Pancreas (tissue), 10 donors: ENCODE measurements around the gene LRRC46. TPM values are rescaled to one million over a fixed set of nuclear protein-coding genes. Genes with fewer than 3 reads are reported as not detected.

Source experiments
- ATAC-seq, 4 donors: fragments of 200-7000 bp; cut with Tn5 transposase; one replicate each; pipeline versions ENCODE4 v1.8.0 to v1.9.1; 2020; ENCODE audit warnings: mild to moderate bottlenecking in 4 of 4, moderate library complexity in 4 of 4
- DNase-seq, 6 donors: peaks; one replicate each; pipeline ENCODE4 v3.0.0-alpha.2; 2020
- FAIRE-seq: peaks from 2 replicates; lab custom pipeline; 2012; peaks lifted over from hg19 to GRCh38; lab: Jason Lieb, UNC
- H3K27ac ChIP-seq, 4 donors: fragments of 200-600 bp; sonication (generic); 1 replicate in 3 of 4; 2 replicates in 1 of 4; pipeline versions ENCODE4 v1.5.0 to v1.8.0; 2020
- H3K27me3 ChIP-seq, 4 donors: fragments of 200-600 bp; one replicate each; pipeline ENCODE4 v1.8.0; 2021
- H3K36me3 ChIP-seq, 3 donors: fragments of 200-600 bp; sonication (generic) in 1 of 3; one replicate each; pipeline versions ENCODE4 v1.5.0 to v1.8.0; 2020 to 2021
- H3K4me1 ChIP-seq, 3 donors: fragments of 200-600 bp; one replicate each; pipeline ENCODE4 v1.8.0; 2021
- H3K4me3 ChIP-seq, 4 donors: fragments of 200-600 bp; sonication (generic) in 2 of 4; one replicate each; pipeline versions ENCODE4 v1.5.0 to v1.8.0; 2020 to 2021
- H3K9me3 ChIP-seq, 4 donors: fragments of 200-600 bp; one replicate each; pipeline ENCODE4 v1.8.0; 2021
- WGBS, 2 donors: extraction: QIAGEN DNeasy Blood & Tissue Kit; methylation state at CpG; one replicate each; pipeline ENCODE4 v1.1.7; 2013; 5-methylcytosine and 5-hydroxymethylcytosine counted together
- intact Hi-C, 3 donors: fragments of 100-400 bp; cut with DNase I; formaldehyde crosslinking; loops; one replicate each; pipeline versions ENCODE4 v1.11.1 to v1.14.2; 2022
- polyA plus RNA-seq, 2 donors: library from polyadenylated mRNA; stranded (reverse); fragments of 200-250 nt; gene quantifications; one replicate each; pipeline ENCODE4 v1.2.3, GENCODE V29; 2013
- total RNA-seq, 6 donors: library from RNA; stranded (reverse); fragmentation: NEBNext Ultra II Directional in 4 of 6; extraction: Animal tissue kit (Norgen Biotek cat#: 25700) in 4 of 6; gene quantifications; one replicate each; pipeline versions ENCODE4 v1.2.1 to v1.2.4, GENCODE V29; 2021 to 2023
- TF ChIP-seq, protein P1 (sequence below), 4 donors: fragments of 200-600 bp; sonication (generic) in 3 of 4; IDR thresholded peaks; one replicate each; pipeline versions ENCODE4 v1.5.0 to v1.8.0; 2021; ENCODE audit warnings: antibody characterized with exemption in 4 of 4
- donor health status: healthy with polysubstance abuse.
- donor health status: DM: no; HTN: no; CAD: no; lungs with moderate emphysema.
- donor health status: DM: no; HTN: no; CAD: no.
- donor health status: control.
- donor health status: control.
- donor health status: Bipolar disorder and iron deficiency.
- donor health status: DM: yes; HTN: yes; CAD: no.
- donor health status: DM: no; HTN: no; CAD: no.
- donor health status: DM: no; HTN: no; CAD: no.
- donor health status: DM: yes; HTN: yes; CAD: no.

The LRRC46 gene
- total and polyA plus RNA-seq, 8 donors = 0.14 to 1.8 (median 0.47) TPM

DNA sequence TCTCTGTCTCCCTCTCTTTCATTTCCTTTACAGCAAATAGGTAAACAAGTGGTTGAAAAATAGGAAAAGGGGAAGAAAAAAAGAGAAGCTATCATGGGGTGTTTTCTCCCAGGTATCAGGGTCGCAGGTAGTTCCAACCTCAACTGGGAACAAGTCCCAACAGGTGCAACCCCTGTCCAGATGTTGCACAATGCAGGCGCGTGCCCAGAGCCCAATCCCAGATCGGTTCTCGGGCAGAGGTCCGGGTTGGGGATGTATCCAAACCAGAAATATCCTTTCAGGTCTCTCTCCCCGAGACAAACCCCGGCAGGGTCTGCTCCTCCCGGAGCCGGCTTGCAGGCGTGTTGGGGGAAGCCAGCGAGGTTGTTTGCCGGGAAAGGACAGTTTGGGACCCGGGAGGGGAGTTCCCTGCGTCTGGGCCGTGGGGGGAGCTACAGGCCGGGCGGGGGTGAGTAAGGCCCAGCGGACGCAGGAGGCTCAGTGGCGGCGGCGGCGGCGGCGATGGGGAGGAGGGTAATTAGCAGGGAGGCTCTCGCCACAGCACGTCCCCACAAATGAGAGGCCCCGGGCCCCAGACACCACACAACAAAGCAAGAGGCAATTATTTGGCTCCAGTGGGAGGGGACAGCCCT, 40.7 kb downstream of the LRRC46 start:
- no peaks in the 10 kb centered on the region for H3K9me3 ChIP-seq
- intact Hi-C loops = no loop called here
- WGBS, 2 donors = 25 to 32% methylated on average over 23 to 29 of the region's 29 CpGs
- TF ChIP-seq, protein P1, sequence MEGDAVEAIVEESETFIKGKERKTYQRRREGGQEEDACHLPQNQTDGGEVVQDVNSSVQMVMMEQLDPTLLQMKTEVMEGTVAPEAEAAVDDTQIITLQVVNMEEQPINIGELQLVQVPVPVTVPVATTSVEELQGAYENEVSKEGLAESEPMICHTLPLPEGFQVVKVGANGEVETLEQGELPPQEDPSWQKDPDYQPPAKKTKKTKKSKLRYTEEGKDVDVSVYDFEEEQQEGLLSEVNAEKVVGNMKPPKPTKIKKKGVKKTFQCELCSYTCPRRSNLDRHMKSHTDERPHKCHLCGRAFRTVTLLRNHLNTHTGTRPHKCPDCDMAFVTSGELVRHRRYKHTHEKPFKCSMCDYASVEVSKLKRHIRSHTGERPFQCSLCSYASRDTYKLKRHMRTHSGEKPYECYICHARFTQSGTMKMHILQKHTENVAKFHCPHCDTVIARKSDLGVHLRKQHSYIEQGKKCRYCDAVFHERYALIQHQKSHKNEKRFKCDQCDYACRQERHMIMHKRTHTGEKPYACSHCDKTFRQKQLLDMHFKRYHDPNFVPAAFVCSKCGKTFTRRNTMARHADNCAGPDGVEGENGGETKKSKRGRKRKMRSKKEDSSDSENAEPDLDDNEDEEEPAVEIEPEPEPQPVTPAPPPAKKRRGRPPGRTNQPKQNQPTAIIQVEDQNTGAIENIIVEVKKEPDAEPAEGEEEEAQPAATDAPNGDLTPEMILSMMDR (IDR thresholded peaks at IDR 0.05) = no peak
- H3K36me3 ChIP-seq = no peaks in the 10 kb centered on the region
- ATAC-seq = peak in 1 of 4 donors; percentile 62
- no peaks in the 10 kb centered on the region for H3K4me1 ChIP-seq
- DNase-seq = no peak
- peaks cover 0 to 5% (median 0%) of the 10 kb centered on the region in 4 donors for H3K27me3 ChIP-seq
- no peak overlapping the region for H3K4me3 ChIP-seq
- no peak for FAIRE-seq
- no peak overlapping the region for H3K27ac ChIP-seq

DNA sequence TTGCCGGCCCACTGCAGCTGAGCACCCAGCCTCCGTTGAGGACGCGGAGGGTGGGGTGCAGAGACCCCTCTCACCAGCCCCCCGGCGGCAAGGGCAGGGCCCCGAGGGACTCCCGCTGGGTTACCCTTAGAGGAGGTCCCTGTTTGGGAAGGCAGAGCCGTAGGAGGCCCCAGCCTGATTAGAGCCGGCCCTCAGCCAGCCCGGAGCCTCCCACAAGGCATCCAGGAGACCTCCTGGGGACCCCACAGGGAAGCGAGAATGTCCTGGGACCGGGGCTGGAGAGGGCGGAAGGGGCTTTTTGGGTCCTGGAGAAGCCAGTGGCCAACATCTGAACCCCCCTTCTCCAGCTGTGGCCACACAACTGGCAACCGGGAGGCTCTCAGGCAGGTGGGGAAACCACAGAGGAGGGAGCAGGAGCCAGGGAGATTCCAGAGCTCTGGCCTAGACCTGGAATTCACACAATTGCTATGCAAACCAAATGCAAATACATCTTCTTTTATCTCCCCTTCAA, 41.2 kb downstream of the LRRC46 start:
- peak in 1 of 4 donors; percentile 81 for ATAC-seq
- no peaks in the 10 kb centered on the region for H3K4me1 ChIP-seq
- H3K9me3 ChIP-seq = no peaks in the 10 kb centered on the region
- whole genome bisulfite sequencing, 2 donors = 31 to 35% methylated on average over 15 of the region's 15 CpGs
- H3K27me3 ChIP-seq = peaks cover 0 to 5% (median 0%) of the 10 kb centered on the region in 4 donors
- H3K27ac ChIP-seq = no peak overlapping the region
- no peak for FAIRE-seq
- DNase-seq = no peak
- TF ChIP-seq, protein P1 (IDR thresholded peaks at IDR 0.05) = no peak
- H3K36me3 ChIP-seq = no peaks in the 10 kb centered on the region
- no peak overlapping the region for H3K4me3 ChIP-seq
- intact Hi-C loops = no loop called here

DNA sequence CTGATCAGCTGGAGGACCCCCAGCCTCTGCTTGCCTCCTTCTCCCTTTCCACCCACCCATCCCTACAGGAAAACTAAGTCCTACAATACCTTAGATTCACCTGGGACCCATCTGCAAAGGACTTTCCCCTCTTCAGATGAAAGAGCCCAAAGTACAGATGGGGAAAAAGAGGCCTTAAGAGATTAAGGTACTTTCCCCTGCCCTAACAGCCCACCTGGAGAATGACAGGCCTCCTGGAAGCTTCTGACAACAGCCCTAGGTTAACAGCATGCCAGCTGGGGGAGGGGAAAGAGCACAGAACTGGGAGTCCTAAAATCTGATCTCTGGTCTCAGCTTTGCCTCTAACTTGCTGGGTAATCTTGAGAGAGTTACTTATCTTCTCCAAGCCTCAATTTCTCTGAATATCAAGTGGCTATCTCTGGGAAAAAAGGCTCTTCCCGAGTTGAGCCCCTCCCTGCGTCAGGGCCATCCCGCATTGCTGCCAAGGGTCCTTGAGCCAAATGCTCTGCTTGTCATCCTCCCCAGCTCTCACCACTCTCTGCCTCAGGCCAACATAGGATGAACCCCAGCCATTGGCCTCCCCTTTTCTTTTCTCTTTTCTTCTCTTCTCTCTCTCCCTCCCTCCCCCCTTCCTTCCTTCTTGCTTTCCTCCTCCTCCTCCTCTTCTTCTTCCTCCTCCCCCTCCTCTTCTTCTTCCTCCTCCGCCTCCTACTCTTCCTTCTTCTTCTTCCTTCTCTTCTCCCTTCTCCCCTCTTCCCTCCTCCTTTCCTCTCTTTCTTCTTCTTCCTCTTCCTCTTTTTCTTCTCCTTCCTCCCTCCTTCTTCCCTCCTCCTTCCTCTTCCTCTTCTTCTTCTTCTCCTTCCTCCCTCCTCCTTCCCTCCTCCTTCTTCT, 42.0 kb downstream of the LRRC46 start:
- intact Hi-C loops = no loop called here

DNA sequence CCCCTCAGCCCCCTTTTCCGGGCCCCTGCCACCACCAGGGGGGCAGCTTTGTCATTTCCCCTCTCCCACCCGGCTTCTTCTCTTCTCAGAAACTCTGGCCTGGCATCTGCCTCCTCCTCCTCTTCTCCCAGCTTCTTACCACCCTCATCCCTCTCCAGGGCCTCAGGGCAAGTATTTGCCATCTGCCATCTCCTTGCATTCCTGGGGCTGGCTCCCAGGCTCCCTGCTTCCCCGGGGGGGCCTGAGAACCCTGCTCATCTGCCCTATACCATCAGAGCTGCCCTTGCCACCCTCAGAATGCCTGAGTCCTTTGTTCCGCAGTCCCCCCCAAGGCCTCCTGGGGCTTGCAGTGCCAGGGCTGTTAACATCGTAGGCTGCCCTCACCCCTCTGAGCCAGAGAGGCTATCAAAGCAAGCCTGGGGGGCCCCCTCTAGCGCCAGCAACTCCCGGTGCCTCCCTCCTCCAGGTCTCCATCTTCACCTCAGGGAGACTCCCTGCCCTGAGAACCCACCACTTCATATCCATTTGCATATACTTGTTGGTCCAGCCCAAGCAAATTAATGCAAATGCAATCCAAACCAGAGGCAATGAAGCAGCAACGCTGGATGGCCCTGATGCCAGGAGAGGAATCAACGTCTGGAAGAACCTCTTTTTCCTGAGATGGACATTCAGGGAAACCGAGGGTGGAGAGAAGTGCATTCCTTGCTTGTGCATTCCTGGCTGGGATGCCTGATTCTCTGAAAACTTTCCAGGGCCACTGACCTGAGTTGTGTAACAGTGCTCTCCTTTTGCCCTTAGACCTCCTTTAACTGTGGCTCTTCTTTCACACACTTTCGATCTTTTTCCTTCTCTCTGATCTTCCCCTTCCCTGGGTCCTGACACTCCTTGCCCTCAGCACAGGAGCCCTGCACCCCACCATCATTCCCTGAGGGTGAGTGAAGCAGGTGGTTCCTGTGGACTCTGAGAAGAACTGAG, 43.8 kb downstream of the LRRC46 start:
- intact Hi-C loops = no loop called here
- TF ChIP-seq, protein P1 (IDR thresholded peaks at IDR 0.05) = no peak
- Histone ChIP-seq H3K4me1 (no peaks in the 10 kb centered on the region), H3K36me3 (no peaks in the 10 kb centered on the region), H3K27me3 (peaks cover 0 to 5% (median 0%) of the 10 kb centered on the region in 4 donors), H3K4me3 (no peak overlapping the region), H3K27ac (no peak overlapping the region), H3K9me3 (no peaks in the 10 kb centered on the region)
- 49 to 57% methylated on average over 11 of the region's 11 CpGs for WGBS, 2 donors
- FAIRE-seq (no peak), ATAC-seq (no peak), DNase-seq (no peak)

More for the DNA sequence above, 42.0 kb downstream of the LRRC46 start:
- H3K36me3 ChIP-seq = no peaks in the 10 kb centered on the region
- no peak for FAIRE-seq
- WGBS, 2 donors = 60 to 65% methylated on average over 4 of the region's 4 CpGs
- H3K4me3 ChIP-seq = no peak overlapping the region
- no peaks in the 10 kb centered on the region for H3K9me3 ChIP-seq
- TF ChIP-seq, protein P1 (IDR thresholded peaks at IDR 0.05) = no peak
- H3K27me3 ChIP-seq = peaks cover 0 to 5% (median 0%) of the 10 kb centered on the region in 4 donors
- no peaks in the 10 kb centered on the region for H3K4me1 ChIP-seq
- no peak for ATAC-seq
- H3K27ac ChIP-seq = no peak overlapping the region
- DNase-seq = no peak
